ENCODE measurements around the gene KIF6. TPM values are rescaled to one million over a fixed set of nuclear protein-coding genes. Genes with fewer than 3 reads are reported as not detected.

Gene KIF6
- total and polyA plus RNA-seq, 2 of the 8 experiments (the other 6 are each of a cell fraction or from before 2014, with no cell fraction given) = 0.53 to 0.65 TPM

DNA sequence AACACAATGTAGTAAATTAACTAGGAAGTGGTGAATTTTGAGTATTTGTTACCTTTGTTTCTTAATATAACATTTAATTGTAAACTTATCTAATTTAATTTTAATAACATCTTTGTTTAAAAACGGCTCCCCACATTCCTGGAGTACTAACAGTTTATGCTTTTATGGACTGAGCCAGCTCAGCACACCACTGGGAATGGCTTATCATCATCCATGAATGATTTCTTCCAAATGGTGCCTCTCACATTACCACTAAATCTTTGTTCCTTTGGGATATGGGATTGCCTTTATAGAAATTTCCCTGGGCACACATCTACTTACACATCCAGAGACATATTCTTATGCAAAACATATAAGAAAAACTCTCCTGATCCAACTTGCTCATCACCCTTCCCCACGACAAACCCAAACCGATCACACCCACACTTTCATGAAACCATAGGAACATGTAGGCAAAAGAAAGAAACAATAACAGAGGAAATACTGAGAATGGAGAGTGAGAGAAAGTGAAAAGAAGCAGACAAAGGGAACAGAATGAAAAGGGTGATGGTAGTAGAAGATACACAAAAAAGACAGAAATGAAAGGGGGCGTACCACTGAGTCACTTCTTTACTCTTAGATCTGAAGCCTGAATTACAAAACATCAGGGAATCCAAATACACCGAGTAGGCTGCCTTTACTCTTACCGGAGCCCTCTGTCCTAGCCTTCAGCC, 344.2 kb downstream of the KIF6 start (continued):
- TF ChIP-seq YY1 (IDR thresholded peaks at IDR 0.05; ENCODE audit: low read depth, low read length) (no peak), RBBP5 (IDR thresholded peaks at IDR 0.05; ENCODE audit: borderline replicate concordance, low read depth, low read length) (no peak), BCL11A (IDR thresholded peaks at IDR 0.05; ENCODE audit: low read depth in 2 of 2, low read length in 2 of 2) (no peak), NRF1 (IDR thresholded peaks at IDR 0.05; ENCODE audit: low read depth, low read length) (no peak), JUND (IDR thresholded peaks at IDR 0.05; ENCODE audit: low read length) (no peak), FOSL1 (IDR thresholded peaks at IDR 0.05; ENCODE audit: insufficient read depth, low read depth, low read length) (no peak)

Data from H1 (cell line).